RWPE1 (cell line): ENCODE results near the gene CNGB1.
"Not testable (repeated sequence)": the region's sequence is repeated elsewhere in the genome, so short reads cannot be mapped to it uniquely, and the experiment has no call there.

Experiments
- CTCF ChIA-PET: fragments of 350-600 bp; sonication (Branson Sonifier 250); formaldehyde crosslinking; extraction: SDS; loops from one replicate; lab custom pipeline; 2021; lab: Yijun Ruan, JAX
- POLR2A ChIA-PET: fragments of 400-600 bp; formaldehyde crosslinking; extraction: SDS; loops from one replicate; lab custom pipeline; 2020; ENCODE audit warnings: antibody characterized with exemption; ENCODE audit not compliant: low non-redundant PET; lab: Yijun Ruan, JAX
- DNase-seq: peaks from one replicate; pipeline ENCODE4 v3.0.0; 2012; ENCODE audit warnings: low spot score
- H3K27ac ChIP-seq: fragments of 450-650 bp; 2 replicates; pipeline ENCODE4 v1.5.1; 2017
- TF ChIP-seq, protein P1 (sequence below): fragments of 450-650 bp; conservative IDR thresholded peaks from 2 replicates; pipeline ENCODE4 v1.5.1; 2017; ENCODE audit warnings: low read depth, mild to moderate bottlenecking

The CNGB1 gene

DNA sequence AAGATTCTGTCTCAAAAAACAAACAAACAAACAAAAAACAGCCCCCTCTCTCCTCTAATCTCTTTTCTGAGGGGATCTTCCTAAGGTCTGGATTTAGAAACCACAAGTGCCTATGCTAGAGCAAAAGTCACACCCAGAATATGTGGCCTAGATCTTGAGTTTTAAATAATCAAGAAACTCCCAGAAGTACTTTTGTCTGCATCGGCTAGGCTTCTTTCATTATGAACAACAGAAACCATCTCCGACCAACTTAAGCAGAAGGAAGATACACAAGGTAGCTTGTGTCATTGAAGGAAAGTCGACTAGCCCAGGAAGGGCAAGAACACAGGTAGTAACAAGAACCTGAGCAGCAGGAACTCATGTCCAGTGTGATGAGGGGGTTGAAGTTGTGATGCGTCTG lies 94.7 kb downstream of the CNGB1 start:
- ChIA-PET POLR2A (no interaction called here), CTCF (no interaction called here)
- H3K27ac ChIP-seq: no peak overlapping the region
- DNase-seq: no peak
- TF ChIP-seq, protein P1, sequence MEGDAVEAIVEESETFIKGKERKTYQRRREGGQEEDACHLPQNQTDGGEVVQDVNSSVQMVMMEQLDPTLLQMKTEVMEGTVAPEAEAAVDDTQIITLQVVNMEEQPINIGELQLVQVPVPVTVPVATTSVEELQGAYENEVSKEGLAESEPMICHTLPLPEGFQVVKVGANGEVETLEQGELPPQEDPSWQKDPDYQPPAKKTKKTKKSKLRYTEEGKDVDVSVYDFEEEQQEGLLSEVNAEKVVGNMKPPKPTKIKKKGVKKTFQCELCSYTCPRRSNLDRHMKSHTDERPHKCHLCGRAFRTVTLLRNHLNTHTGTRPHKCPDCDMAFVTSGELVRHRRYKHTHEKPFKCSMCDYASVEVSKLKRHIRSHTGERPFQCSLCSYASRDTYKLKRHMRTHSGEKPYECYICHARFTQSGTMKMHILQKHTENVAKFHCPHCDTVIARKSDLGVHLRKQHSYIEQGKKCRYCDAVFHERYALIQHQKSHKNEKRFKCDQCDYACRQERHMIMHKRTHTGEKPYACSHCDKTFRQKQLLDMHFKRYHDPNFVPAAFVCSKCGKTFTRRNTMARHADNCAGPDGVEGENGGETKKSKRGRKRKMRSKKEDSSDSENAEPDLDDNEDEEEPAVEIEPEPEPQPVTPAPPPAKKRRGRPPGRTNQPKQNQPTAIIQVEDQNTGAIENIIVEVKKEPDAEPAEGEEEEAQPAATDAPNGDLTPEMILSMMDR: no peak

DNA sequence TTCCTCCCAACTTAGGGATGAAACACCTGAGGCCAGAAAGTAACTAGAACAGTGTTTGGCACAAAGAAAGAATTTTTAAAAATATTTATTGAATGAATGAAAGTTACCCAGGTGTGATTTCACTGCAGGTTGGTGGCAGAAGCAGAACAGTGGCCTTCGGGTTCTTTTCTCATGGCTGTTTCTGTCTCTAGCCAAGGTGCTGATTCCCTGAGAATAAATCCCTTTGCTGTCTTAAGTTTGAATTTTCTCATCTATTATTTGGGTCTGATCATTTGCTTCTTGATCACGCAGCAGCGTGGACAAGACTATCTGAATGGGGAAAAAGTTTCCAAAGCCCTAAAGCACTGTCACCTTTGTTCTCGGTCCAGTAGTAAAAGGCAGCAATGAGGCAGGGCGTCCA lies 95.6 kb downstream of the CNGB1 start:
- TF ChIP-seq, protein P1: no peak
- DNase-seq: no peak
- CTCF ChIA-PET: no interaction called here
- POLR2A ChIA-PET: no interaction called here
- H3K27ac ChIP-seq: no peak overlapping the region

DNA sequence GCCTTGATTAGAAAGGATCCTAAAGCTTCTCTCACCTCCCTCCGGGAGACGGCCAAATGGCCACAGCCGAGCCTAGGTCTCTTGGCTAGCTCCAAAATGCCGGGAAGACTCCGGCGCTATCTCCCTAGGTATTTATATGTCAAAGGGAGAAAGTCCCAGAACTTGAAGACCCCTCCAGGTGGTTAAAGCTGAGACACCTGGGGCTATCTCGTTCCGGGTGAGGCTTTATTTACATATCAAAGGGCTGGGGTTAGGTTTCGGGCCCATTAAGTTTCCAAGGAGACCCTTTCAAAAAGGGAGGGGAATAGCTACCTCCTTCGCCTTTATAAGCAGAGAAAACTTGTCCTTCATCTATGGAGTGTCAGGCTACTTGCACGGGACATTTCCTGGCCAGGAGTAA lies 97.7 kb downstream of the CNGB1 start:
- DNase-seq: no peak
- POLR2A ChIA-PET: no interaction called here

DNA sequence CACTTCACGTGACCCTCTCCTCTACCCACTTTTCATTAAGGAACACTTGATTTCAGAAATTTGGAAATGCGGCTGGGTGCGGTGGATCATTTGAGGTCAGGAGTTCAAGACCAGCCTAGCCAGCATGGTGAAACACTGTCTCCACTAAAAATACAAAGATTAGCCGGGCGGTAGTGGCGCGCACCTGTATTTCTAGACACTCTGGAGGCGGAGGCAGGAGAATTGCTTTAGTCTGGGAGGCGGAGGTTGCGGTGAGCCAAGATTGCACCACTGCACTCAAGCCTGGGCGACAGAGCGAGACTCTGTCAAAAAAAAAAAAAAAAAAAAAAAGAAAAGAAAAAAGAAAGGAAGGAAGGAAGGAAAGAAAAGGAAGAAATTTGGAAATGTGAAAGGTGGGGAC lies 98.2 kb downstream of the CNGB1 start:
- H3K27ac ChIP-seq, DNase-seq, POLR2A ChIA-PET, CTCF ChIA-PET: not testable (repeated sequence)

More for the DNA sequence above, 97.7 kb downstream of the CNGB1 start:
- no peak overlapping the region for H3K27ac ChIP-seq
- TF ChIP-seq, protein P1: no peak
- CTCF ChIA-PET: no interaction called here

DNA sequence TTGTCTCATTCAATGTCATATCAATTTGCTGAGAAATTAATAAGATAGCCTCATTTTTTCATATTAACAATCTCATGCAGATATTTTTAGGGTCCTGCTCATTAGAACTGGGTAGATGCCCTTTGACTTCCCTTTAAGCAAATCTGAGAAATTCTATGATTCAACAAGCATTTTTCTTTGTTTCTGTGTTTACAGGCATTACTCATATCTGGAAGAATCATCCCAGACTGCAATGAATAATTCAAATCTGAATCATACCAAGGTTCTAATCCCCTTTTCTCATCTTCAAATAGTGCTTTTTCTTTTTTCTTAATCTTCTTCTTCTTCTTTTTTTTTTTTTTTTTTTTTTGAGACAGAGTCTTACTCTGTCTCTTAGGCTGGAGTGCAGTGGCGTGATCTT lies 99.5 kb downstream of the CNGB1 start:
- TF ChIP-seq, protein P1: no peak
- CTCF ChIA-PET: interaction anchor here (0.7 kb wide), 1 partner anchor 40 kb away, joined by 3 read pairs; no protein-coding TSS in a partner anchor
- peak overlapping the region; percentile 83 for H3K27ac ChIP-seq
- DNase-seq: peak; percentile 76
- POLR2A ChIA-PET: no interaction called here

DNA sequence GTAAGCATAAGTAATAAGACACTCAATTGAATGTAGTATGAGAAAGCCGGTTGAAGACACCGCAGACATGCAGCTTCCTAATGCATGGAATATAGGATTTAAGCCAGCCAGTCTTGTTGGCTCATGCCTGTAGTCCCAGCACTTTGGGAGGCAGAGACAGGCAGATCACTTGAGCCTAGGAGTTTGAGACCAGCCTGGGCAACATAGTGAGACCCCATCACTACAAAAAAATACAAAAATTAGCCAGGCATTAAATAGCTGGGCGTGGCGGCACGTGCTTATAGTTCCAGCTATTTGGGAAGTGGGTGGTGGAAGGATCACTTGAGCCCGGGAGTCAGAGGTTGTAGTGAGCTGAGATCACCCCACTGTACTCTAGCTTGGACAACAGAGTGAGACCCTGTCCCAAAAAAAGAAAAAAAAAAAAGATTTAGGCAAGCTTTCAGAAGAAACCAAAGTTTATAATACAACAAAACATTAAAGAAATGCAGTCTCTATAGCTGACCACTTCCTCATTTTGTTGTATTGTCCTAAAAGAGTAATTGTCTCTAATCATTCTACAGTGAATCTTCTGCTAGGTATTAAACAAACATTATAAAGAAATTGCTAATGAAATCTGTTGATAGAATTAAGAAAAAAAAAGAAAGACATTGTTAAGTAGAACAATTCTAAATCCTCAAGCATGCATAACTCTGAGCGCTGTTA lies 100.0 kb downstream of the CNGB1 start:
- H3K27ac ChIP-seq: peak overlapping the region; percentile 56; the same call in 1 of the 2 replicates
- TF ChIP-seq, protein P1: no peak
- POLR2A ChIA-PET: no interaction called here
- no peak for DNase-seq
- CTCF ChIA-PET: interaction anchor here (0.8 kb wide), 1 partner anchor 11 kb away, joined by 3 read pairs; no protein-coding TSS in a partner anchor

DNA sequence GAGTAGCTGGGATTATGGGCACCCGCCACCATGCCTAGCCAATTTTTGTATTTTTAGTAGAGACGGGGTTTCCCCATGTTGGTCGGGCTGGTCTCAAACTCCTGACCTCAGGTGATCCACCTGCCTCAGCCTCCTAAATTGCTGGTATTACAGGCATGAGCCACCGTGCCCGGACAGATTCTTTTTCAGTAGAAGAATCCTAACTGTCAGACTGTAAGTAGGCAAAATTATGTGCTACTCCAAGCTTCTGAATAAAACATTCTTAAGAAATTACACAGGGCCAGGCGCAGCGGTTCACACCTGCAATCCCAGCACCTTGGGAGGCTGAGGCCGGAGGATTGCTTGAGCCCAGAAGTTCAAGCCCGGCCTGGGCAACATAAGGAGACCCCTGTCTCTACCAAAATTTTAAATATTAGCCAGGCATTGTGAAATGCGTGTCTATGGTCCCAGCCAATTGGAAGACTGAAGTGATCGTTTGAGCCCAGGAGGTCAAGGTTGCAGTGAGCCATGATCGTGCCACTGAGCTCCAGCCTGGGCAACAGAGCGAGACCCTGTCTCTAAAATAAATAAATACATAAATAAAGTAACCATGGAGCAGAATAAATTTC lies 101.9 kb downstream of the CNGB1 start:
- H3K27ac ChIP-seq: peak overlapping the region; percentile 29; the same call in 1 of the 2 replicates
- DNase-seq: no peak
- POLR2A ChIA-PET: no interaction called here
- CTCF ChIA-PET: no interaction called here
- TF ChIP-seq, protein P1: no peak
